H4 (cell line): Measurements from ENCODE around the gene NUTM2D. TPM values are rescaled to one million over a fixed set of nuclear protein-coding genes. Genes with fewer than 3 reads are reported as not detected.
"Not testable (repeated sequence)": the region's sequence is repeated elsewhere in the genome, so short reads cannot be mapped to it uniquely, and the experiment has no call there.

Experiments
- DNase-seq: peaks from one replicate; pipeline ENCODE4 v3.0.0-alpha.2; 2015; ENCODE audit warnings: low spot score
- total RNA-seq: library from RNA; depleted of rRNA; stranded (reverse); fragments of >200 nt; shearing (Covaris generic); gene quantifications from 2 replicates; pipeline ENCODE4 v1.2.3, GENCODE V29; 2014; rRNA removed

The NUTM2D gene
- total RNA-seq, 1 experiment from 2014 or later = 0.35 TPM

GRCh38 chr10:87379115-87379514, 21.6 kb downstream of the NUTM2D start:
- not testable (repeated sequence) for DNase-seq

- not testable (repeated sequence) for DNase-seq
These were observed 25.8 kb downstream of the NUTM2D start for GRCh38 chr10:87383149-87383857.

- DNase-seq = not testable (repeated sequence)
These were observed 26.7 kb downstream of the NUTM2D start for GRCh38 chr10:87384283-87384682.

DNA sequence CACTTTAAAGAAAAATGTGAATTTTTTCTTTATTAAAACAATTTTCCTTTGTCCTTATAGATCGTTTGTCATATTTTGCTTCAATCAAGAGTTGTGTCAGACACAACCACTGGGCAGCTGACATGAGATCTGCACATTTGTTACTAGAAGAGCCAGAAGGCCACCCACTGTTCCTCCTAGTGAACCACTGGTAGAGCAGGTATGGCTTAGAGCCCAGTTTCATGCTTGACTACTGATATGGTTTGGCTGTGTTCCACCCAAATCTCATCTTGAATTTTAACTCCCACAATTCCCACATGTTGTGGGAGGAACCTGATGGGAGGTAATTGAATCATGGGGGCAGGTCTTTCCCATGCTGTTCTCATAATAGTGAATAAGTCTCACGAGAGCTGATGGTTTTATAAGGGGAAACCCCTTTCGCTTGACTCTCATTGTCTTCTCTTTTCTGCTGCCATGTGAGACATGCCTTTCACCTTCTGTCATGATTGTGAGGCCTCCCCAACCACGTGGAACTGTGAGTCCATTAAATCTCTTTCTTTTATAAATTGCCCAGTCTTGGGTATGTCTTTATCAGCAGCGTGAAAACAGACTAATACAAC, 28.3 kb downstream of the NUTM2D start:
- not testable (repeated sequence) for DNase-seq

DNA sequence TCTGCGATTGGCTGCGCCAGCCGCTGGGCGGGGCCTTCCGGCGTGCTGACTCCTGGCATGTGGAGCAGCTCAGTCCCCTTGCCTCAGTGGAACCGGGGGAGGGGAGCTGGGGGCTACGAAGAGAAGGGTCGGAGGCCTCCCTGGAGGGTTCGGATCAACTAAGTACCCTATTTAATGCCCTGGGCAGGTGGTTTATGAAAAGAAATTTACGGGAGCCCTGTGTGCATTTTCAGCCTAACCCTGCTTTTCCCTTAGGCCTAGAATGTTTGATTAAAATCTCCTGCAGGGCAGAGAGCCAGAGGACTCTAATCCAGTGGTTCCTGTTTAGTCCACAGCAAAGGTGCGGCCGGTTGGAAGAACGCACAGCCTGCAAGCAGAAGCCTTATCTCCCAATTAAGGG, 33.8 kb downstream of the NUTM2D start:
- not testable (repeated sequence) for DNase-seq

- not testable (repeated sequence) for DNase-seq
These were observed 38.7 kb downstream of the NUTM2D start for GRCh38 chr10:87396206-87396605.

DNA sequence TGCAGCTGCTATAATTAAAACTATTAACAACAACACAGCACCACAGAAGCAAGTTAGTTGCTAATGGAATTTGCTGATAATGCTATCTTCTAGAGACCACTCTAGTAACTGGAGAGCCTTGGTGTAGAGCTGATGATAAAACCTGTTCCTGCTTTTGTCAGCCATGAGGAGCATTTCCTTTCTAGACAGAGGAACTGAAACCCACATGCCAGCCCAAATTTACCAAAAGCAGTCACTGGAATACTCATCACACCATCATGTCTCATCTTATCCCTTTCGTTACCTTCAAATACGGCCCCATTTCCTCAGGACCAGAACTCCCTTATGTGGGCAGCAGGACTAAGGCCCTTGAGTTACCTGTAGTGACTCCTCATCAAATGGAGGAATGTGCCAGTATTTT, 40.9 kb downstream of the NUTM2D start:
- DNase-seq = not testable (repeated sequence)

DNA sequence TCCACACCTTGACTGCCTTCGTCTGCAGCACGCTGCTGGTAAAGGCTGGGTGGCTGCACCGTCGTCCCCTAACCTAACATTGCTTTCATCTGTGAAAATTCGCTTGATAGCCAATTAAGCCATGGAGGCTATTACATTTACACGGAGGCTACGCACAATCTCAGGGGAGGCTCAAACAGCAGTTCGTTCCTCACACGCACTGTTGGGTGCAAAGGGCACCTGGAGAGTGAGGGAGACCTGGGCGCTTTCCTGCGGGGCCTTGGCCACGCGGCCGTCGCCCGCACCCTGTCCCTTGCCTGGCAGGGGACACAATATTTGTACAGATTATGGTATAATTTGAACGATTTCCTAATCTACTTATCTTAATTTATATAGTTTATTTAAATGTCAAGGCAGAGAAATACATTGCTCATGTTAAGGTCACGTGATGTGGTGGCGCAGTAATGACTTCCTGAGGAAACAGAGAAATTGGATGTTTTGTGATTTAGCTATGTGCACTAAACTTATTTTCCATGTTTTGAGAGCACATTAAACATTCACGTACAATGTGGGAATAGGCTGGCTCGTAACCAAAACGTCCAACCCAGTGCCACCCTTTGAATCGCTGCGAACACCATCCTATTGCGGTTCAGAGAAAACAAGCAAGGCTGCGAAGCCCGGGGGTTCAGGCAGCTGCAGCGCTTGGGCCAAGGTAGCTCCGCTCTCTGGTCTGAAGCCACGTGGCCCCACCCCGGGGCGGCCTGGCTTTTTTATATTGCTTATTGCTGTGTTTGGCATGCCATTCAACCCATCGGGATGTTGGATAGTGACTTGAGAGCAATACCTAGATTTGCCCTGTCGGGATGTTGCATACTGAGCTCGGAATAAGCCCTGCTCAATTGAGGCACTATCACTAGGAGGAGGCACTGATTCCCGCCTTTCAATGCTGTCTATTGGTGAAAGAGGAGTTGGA, 50.2 kb downstream of the NUTM2D start:
- DNase-seq = not testable (repeated sequence)

DNA sequence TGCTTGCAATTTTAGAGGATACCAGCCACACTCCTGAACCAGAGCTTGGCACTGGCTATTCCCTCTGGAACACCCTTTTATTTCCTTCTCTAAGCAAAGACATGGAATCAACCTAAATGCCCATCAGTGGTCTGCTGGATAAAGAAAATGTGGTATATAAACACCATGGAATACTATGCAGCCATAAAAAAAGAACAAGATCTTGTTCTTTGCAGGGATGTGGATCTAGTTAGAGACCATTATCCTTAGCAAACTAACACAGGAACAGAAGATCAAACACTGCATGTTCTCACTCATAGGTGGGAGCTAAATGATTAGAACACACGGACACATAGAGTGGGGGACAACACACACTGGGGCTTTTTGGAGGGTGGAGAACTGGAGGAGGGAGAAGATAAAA, 56.4 kb downstream of the NUTM2D start:
- not testable (repeated sequence) for DNase-seq

Other genes starting within 250 kb of the NUTM2D start
- 0.37 TPM in 1 of 2 replicates, not detected in the other for gene NUTM2A, start 132.3 kb upstream of the NUTM2D start, total RNA-seq
- gene MINPP1, start 147.1 kb downstream of the NUTM2D start, total RNA-seq = 49.6 and 63.7 TPM in 2 replicates